LNCAP (cell line): ENCODE results near the gene SPEM2.

ENCODE experiments used
- TF ChIP-seq, protein P1 (sequence below): fragments of 450-650 bp; IDR thresholded peaks from 2 replicates; pipeline ENCODE4 v1.5.1; 2017; ENCODE audit warnings: mild to moderate bottlenecking

Gene SPEM2

DNA sequence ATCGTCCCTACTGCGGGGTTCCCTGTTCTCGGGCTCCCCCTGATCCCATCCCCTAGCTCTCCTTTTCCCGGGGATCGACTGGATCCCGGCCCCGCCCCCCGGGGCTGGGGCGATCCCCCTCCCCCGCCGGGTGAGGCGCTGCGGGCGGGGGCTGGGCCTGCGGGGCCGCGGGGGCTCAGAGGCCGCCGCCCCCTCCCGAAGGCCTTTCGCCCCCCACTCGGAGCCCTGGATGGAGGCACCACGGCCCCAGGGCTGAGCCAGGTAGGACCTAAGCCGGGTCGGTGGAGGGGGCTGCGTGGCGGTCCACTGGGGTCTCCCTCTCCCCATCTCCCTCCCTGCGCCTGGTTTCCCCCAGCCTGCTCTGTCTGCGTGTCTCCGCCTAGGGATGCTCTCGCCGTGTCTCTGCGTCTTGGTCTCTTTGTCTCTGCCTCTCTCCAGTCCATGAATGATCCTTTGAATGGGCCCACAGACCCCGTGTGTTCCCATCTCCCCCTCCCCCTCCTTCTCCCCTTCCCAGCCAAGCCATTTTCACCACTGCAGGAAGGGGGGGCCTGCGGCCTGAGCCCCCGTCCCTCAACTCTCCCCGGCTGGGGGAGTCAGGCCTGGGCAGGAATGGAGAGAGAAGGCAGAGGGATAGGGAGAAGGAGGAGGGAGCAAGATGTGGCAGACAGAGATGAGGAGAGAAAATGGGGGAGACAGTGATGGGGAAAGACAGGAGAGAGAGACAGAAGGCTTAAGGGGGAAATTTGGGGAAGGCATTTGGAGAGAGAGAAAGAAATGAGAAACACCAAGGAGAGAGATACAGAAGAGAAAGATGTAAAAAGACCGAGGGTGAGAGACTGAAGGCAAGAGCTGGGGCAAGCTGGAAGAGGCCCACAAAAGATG lies 19.8 kb upstream of the SPEM2 start:
- TF ChIP-seq, protein P1, sequence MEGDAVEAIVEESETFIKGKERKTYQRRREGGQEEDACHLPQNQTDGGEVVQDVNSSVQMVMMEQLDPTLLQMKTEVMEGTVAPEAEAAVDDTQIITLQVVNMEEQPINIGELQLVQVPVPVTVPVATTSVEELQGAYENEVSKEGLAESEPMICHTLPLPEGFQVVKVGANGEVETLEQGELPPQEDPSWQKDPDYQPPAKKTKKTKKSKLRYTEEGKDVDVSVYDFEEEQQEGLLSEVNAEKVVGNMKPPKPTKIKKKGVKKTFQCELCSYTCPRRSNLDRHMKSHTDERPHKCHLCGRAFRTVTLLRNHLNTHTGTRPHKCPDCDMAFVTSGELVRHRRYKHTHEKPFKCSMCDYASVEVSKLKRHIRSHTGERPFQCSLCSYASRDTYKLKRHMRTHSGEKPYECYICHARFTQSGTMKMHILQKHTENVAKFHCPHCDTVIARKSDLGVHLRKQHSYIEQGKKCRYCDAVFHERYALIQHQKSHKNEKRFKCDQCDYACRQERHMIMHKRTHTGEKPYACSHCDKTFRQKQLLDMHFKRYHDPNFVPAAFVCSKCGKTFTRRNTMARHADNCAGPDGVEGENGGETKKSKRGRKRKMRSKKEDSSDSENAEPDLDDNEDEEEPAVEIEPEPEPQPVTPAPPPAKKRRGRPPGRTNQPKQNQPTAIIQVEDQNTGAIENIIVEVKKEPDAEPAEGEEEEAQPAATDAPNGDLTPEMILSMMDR = no peak

- TF ChIP-seq, protein P1 = no peak
Observed at GRCh38 chr17:7406235-7406825, 19.1 kb upstream of the SPEM2 start.

GRCh38 chr17:7407082-7407481 lies 18.3 kb upstream of the SPEM2 start:
- TF ChIP-seq, protein P1 = no peak

- TF ChIP-seq, protein P1 = no peak
Observed at GRCh38 chr17:7407485-7408251, 17.7 kb upstream of the SPEM2 start, which contains the start of gene NLGN2. Gene NLGN2, plus strand, starts transcription at chr17:7407845. Its CDS starts 411 bp downstream, at chr17:7408256.

- TF ChIP-seq, protein P1 = no peak
Observed at GRCh38 chr17:7408252-7408727, 17.1 kb upstream of the SPEM2 start.

DNA sequence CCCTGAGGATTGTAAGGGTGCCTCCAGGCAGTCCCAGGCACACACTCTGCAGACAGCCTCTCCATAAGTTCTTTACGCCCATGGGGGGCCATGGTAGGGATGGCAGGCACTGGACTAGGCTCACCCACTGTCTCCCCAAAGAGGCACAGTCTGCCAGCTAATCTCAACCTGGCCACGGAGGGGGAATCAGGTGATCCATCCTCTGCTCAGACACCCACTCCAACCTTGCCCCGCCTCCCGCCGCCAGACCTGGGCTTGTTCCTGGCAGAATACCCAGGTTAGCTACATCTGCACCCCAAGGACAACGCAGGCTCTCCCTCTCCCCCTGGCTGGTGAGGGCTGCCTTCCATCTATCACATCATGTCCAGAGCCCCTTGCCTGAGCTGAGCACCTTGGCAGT lies 16.6 kb upstream of the SPEM2 start:
- TF ChIP-seq, protein P1 = no peak

- TF ChIP-seq, protein P1 = no peak
Observed at GRCh38 chr17:7409716-7410115, 15.7 kb upstream of the SPEM2 start.
